Dermis blood vessel endothelial cell (primary cell): ENCODE data around the gene CC2D2A. TPM values are rescaled to one million over a fixed set of nuclear protein-coding genes. Genes with fewer than 3 reads are reported as not detected.
"Not testable (repeated sequence)": the region's sequence is repeated elsewhere in the genome, so short reads cannot be mapped to it uniquely, and the experiment has no call there.

Source experiments
- DNase-seq: peaks from one replicate; pipeline ENCODE4 v3.0.0; 2010
- total RNA-seq: library from RNA; depleted of rRNA; stranded (reverse); fragments of >200 nt; gene quantifications from 2 replicates; pipeline ENCODE4 v1.2.3, GENCODE V29; 2014

Gene CC2D2A
- total RNA-seq, 1 donor from 2014 or later, result 7.8 TPM

DNA sequence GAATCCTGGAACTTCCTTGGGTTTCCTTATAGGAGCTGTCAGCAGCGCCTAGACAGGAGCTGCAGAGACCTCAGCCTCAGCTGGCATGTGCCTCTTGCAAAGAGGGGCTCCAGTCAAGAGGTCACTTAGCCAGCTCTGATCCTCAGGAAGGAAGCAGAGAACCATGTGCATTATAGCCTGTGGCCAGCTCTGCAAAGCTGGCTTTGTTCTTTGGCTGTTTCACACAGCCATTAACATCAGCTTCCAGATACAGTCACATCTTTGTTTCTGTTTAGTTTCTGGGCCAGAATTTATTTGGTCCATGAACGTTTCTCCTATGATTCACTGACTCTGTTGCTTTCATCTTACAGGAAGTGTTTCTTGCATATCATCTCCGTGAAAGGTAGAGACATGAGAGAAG, 92.4 kb downstream of the CC2D2A start:
- peak; percentile 16 for DNase-seq

DNA sequence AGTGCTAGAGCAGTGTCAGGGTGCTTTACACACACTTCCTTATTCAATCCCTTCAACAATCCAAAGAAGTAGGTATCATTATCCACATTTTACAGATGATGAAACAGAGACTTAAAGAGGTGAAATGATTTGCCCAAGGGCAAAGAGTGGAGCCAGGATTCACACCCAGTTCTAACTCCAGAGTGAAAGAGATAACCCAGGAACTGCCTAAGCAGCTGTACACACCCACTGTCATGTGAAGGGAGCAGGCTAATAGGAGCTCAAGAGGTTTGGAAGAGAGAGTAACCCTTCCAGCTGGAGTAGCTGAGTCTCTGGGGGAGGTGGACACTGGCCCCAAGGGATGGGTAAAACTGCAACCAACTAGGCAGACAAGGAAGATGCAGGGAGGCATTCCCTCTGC, 92.9 kb downstream of the CC2D2A start:
- no peak for DNase-seq

DNA sequence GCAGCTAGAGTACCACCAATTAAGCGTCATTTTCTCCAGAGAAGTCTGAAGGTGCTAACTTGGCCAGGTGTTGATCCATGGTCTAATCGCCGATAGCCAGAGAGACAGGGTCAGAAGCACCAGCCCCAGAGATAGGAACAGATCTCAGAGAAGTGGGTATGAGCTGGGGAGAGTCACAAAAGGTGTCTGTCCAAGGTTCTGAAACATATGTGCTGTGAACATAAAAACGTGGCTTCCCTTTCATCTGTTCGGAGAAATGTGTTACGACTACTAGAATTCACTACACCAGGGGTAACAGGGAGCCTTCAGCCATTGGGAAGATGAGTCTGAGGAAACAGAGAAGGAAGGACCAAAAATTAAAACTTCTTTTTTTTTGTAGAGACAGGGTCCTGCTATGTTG, 94.2 kb downstream of the CC2D2A start:
- DNase-seq, result no peak

DNA sequence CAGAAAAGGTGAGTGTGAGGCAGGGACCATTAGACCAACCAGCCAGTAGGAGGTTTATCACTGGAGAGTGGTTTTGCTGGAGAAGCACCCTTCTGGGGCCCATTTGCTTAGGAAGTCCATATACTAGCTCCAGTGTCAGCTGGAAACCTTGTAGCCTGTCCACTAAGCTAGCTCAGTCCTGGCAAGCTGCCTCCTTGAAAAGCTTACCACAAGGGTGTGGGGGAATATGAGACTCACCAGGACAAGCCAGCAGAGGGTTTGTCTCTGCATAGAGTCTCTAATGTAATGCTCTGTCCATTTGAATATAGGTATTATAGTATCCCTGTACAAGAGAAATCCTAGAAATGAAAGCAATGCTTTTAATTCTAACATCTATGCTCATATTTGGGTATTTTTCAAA, 99.1 kb downstream of the CC2D2A start:
- no peak for DNase-seq

DNA sequence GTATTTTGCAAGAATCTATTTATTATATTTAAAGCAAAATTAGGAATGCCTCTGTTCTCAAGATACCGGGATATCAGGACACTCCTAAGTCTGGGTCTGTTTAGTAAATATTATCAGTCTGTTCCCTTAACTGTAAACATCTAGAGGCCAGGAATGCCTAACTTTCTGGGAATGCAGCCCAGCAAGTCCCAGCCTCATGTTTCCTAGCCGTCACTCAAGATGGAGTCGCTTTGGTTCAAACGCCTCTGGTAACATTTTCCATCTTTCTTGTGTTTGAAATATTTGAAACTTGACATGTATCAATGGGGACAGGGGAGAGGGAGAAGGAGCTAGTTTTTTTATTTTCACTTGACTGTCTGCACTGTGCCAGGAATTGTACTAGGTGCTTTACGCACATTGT, 100.1 kb downstream of the CC2D2A start:
- no peak for DNase-seq

DNA sequence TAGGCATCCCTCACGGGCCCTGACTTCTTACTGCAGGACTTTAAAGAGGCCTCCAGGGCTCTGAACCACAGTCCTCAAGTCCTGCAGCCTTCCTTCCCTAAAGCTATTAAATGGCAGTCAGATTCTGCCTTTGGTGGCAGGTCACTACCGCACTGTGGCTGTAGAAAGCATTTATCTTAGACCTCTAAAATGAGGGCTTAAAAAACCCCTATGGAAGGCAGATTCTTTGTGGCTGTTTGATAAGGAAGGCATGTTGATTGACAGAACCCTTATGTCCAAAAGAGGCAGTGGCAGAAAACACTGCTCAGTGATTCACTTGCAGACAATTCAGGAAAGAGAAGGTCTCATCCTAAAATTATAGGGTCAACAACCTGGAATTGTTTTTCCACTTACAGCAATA, 106.3 kb downstream of the CC2D2A start:
- DNase-seq, result no peak

DNA sequence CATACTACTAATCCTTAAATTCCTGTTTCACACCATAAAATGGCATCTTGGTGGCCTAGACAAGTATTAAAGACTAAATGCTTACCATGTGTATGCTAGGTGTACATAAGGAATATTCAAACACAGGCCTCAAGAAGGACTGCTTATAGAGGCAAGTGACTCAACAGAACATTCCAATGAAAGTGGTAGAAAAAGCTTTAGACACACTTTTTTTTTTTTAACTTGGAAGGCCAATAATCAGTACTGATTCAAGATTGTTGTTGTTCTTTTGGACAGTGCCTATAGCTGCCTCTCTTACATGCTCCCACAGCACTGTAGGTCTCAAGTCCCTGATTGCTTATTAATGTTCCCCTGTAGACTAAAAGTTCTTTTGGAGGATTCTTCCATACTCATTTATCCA, 107.8 kb downstream of the CC2D2A start:
- no peak for DNase-seq

DNA sequence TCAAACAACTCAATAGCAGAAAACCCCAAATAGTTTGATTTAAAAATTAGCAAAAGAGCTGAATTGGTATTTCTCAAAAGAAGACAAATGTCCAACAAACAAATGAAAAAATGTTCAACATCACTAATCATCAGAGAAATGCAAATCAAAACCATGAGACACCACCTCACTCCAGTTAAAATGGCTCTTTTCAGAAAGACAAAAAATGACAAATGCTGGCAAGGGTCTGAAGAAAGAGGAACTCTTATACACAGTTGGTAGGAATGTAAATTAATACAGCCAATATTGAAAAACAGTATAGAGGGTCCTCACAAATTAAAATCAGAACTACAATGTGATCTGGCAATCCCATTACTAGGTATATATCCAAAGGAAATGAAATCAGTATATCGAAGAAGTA, 115.1 kb downstream of the CC2D2A start:
- DNase-seq, result no peak

DNA sequence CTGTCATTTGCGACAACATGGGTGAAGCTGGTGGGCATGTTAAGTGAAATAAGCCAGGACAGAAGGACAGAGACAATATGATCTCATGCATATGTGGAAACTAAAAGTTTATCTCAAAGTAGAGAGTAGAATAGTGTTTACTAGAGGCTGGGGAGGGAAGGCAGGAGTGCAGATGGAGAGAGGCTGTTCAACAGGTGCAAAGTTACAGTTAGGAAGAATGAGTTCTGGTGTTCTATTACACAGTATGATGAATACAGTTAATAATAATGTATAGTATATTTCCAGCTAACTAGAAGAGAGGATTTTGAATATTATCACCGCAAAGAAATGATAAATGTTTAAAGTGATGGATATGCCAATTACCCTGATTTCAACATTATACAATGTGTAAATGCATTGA, 115.6 kb downstream of the CC2D2A start:
- DNase-seq, result no peak

DNA sequence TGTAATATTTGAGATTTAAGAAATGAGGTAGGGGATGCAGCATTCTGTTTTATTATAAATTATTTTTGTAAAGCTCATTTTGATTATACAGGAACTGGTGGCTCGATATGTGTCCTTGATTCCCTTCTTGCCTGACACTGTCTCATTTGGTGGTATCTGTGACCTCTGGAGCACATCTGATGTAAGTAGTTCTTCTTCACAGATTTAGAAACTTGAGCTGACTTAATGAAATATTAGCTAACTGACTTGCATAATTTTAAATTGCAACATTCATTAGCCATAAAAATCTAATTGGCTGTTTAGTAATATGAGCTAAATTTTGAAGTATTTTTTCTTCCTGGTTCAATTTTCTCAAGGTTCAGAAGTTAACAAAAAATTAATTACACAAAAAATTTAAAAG, 116.4 kb downstream of the CC2D2A start:
- DNase-seq, result no peak

DNA sequence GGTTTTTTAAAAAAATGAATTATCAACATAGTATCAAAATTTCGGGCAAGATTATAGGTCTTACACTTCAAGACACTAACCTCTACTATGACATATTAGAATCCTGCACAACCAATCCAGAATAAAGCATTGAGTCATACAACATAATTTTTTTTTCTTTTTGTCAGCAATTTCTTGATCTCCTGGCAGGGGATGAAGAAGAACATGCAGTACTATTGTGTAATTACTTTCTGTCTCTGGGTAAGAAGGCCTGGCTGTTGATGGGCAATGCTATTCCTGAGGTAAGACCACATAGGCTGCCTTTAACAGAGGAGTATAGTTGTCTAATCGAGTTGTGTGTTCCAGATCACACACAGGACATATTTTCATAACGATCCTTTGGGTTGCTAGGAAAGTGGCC, 118.0 kb downstream of the CC2D2A start:
- DNase-seq, result no peak

DNA sequence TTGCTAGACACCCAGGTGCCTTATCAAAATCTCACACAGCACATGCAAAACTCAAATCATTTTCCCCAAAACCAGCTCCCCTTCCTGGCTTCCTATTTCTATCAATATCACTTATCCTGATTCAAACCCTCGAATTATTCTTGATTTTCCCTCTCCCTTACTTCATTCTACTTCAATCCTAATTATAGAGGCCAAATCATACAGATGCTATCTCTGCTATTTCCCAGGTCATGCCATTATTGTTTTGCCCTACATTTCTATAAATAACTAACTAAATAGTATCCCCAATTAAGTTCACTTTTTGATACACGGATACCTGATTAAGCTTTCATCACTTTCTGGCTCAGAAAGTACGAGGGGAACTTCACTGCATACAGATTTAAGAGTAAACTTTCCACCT, 123.1 kb downstream of the CC2D2A start:
- peak; percentile 7 for DNase-seq

DNA sequence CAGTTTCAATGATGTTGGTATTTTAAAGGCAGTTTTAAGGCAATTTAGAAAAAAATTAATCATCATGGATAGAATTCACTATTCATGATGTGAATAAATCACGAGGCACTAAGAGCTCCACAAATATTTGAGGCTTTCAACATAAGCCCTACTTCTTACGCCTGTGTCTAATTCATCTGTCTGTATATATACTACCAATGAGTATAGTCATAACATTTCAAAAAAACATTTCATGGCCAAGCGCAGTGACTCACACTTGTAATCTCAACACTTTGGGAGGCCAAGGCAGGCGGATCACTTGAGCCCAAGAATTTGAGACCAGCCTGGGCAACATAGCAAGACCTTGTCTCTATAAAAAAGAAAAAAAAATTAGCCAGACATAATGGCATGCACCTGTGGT, 129.0 kb downstream of the CC2D2A start:
- no peak for DNase-seq

DNA sequence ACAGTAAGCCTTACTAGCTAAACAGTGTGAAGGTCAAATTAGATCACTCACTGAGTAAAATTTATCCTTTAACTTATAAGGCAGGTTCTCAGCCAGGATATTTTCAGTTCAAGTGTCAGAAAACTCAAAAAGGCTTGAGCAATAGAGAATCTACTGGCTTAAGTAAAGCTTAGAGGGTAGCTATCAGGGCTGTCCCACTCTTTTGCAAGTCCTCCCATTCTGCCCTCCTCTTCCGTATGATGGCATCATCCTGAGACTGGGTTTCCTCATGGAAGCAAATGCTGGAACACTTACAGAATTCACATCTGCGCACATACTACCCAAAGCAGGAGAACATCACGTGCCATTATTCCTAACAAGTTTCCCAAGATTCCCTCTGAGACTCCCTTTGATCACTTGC, 130.5 kb downstream of the CC2D2A start:
- no peak for DNase-seq

DNA sequence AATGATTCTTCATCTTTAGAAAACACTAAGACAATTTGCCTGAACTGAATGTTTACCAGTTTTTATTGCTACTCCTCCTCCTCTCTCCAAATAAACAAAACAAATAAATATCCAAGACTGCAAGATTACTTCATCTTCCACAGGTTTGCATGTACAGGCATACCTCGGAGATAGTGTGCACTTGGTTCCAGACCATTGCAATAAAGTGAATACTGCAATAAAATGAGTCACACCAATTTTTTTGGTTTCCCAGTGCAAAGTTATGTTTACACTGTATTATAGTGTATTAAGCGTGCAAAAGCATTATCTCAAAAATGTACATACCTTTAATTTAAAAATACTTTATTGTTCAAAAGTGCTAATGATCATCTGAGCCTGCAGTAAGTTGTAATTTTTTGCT, 132.2 kb downstream of the CC2D2A start:
- no peak for DNase-seq

DNA sequence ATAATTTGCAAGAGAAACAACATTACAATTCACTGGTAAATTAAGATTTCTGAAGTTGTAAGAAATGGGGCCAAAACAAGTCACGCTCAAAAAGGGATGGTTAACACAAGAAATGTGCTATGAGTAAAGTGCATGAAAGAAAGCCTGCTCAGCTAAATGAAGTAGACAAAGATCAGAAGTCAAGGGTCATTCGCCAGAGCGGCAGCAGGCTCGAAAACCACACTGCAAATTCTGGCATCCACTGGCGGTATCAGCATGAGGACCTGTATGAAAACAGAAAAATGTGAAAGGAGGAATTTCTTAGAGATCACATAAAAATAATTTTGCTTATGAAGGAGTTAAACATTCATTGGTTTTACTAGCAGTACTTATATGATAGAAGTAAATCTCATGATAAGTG, 135.9 kb downstream of the CC2D2A start:
- DNase-seq, result no peak

DNA sequence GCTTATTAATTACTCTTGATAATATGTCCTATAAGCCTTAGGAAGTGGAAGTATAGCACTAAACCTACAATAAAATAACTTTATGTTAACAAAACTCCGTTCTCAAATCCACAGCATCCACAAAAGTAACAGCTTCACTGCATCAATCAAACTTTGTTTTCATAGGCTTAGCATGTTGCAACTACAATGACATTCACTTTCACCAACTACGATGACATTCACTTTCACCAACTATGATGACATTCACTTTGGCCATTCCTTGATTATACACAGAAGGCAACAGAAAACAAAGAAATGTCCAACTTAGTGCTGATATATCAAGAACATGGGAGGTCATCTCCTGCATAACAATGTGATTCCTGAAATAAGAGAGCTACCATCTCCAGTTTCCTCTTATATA, 141.2 kb downstream of the CC2D2A start:
- no peak for DNase-seq

DNA sequence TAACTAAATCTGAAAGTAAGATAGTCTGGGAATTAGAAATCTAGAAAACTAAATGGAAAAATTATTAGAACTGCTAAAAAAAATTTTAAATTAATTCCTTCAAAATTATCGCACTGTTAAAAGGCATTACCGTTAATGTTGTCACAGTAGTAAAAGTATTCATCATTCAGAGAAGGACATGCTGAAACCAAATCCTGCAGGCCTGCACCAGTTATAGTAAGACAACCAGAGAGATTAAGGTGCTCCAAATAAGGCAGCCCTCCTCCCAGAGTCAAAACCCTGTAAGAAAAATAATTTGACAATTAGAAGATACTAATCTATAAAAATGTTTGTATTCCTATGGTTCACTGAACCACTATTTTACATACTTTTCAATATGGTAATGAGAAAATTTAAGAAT, 142.5 kb downstream of the CC2D2A start:
- DNase-seq, result no peak

DNA sequence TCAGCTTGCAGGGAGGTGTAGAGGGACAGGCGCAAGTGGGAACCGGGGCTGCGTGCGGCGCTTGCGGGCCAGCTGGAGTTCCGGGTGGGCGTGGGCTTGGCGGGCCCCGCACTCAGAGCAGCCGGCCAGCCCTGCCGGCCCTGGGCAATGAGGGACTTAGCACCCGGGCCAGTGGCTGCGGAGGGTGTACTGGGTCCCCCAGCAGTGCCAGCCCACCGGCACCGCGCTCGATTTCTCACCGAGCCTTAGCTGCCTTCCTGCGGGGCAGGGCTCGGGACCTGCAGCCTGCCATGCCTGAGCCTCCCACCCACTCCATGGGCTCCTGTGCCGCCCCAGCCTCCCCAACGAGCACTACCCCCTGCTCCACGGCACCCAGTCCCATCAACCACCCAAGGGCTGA, 145.2 kb downstream of the CC2D2A start:
- DNase-seq, result not testable (repeated sequence)

DNA sequence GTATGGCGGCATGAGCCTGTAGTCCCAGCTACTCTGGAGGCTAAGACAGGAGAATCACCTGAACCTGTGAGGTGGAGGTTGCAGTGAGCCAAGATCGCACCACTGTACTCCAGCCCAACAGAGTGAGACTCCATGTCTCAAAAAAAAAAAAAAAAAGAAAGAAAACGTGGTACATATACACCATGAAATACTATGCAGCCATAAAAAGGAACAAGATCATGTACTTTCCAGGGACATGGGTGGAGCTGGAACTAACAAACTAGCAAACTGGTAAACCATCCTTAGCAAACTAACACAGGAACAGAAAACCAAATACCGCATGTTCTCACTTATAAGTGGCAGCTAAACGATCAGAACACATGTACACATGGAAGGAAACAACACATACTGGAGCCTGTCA, 147.7 kb downstream of the CC2D2A start:
- DNase-seq, result not testable (repeated sequence)

DNA sequence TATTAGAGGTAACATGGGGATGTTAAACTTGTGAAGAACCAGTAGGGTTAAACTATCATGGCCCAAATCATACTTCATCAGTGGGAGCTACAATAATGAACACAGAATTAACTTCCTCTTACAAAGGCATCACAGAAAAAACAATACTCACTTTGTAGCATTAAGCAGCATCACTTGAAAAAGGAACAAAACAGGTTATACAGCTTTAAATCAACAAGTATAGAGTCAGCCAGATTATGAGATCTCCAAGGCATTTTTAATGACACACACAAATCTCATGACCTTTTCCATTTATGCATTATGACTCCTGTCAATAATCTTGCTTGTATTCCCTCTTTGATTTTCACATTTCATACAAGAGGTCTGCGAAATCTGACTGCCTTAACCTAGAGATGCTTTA, 167.1 kb downstream of the CC2D2A start:
- no peak for DNase-seq

DNA sequence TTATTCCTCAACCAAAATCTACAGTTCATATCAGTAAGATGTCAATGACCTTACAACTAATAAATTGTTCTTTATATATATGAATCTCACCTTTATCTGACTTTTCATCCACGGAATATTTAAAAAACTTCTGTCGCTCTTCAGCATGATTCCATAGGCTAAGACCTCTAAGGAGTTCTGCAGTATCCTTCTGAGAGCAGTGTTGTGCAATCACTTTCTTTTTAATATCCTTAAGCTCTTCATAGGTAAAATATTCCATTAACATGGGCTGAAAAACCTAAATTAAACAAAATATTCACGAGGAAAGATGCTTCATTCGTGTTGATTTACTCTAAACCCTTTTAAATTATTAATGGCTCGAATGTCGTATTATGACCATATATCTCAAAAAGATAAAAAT, 168.7 kb downstream of the CC2D2A start:
- no peak for DNase-seq

DNA sequence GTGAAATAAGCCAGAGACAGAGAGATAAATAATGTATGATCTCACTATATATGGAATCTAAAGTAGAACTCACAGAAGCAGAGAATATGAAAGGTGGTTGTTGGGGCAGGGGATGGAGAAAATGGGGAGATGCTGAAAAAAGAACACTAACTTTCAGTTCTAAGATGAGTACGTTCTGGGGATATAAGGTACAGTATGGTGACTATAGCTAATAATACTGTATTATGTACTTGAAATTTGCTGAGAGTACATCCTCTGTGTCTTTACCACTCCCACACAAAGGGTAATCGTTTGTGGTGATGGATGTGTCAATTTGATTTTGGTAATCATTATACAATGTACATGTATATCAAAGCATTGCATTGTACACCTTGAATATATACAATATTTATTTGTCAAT, 178.9 kb downstream of the CC2D2A start:
- DNase-seq, result no peak

DNA sequence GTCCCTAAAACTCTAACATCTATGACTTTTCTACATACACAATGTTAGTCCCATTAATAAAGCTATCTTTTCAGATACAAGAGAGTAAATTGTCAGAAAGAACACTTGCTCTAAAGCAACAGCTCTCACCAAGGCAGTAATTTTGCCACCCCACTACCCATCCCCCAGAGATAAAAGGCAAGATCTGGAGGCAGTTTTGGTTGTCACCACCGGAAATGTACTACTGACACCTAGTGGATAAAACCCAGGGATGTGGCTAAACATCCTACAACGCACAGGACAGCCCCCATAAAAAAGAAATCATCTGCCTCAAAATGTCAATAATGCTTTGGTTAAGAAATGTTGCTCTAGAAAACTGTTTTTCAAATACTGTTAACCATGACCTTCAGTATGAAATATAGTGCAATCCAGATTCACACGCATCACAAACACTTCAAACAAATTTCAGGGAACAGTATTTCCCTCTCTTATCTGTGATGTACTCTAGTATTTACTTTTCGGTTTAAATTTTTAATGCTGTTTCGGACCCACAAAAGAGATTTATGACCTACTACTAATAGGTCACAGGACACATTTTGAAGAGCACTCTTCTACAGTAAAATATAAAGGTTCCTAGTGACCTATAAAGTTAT, 180.3 kb downstream of the CC2D2A start:
- DNase-seq, result peak; percentile 63
